K562 (cell line): ENCODE measurements around the gene COX6B2. TPM values are rescaled to one million over a fixed set of nuclear protein-coding genes. Genes with fewer than 3 reads are reported as not detected.

ENCODE experiments used
- EGR1 ChIP-seq: fragments of 450-650 bp; conservative IDR thresholded peaks from 2 replicates; pipeline ENCODE4 v1.6.1; 2017; ENCODE audit warnings: mild to moderate bottlenecking
- FOXK1 ChIP-seq: sonication (generic); formaldehyde crosslinking; IDR thresholded peaks from 2 replicates; pipeline ENCODE4 v1.8.0; 2022; ENCODE audit warnings: missing genetic modification reagents, mild to moderate bottlenecking, borderline replicate concordance
- HMBOX1 ChIP-seq: sonication (generic); IDR thresholded peaks from 2 replicates; pipeline ENCODE4 v1.6.1; 2016
- MCM7 ChIP-seq, 2 experiments: fragments of 450-650 bp; IDR thresholded peaks; 2 replicates each; pipeline ENCODE4 v1.6.1; 2016 to 2018
- PKNOX1 ChIP-seq: fragments of 450-650 bp; IDR thresholded peaks from 2 replicates; pipeline ENCODE4 v1.6.1; 2016
- ZBTB7A ChIP-seq: IDR thresholded peaks from 2 replicates; pipeline ENCODE4 v1.6.1; 2011; ENCODE audit warnings: low read depth, mild to moderate bottlenecking, low read length, moderate library complexity, borderline replicate concordance; ENCODE audit not compliant: control insufficient read depth
- ZNF253 ChIP-seq: fragments of 250-450 bp; sonication (Bioruptor Pico); conservative IDR thresholded peaks from 2 replicates; pipeline ENCODE4 v1.6.1; 2021; ENCODE audit warnings: mild to moderate bottlenecking
- ZNF766 ChIP-seq: fragments of 200-800 bp; sonication (Bioruptor generic); conservative IDR thresholded peaks from 2 replicates; pipeline ENCODE4 v1.6.1; 2016; ENCODE audit warnings: missing genetic modification characterization, missing compliant biosample characterization
- polyA plus RNA-seq, 8 experiments: library from polyadenylated mRNA; depleted of rRNA in 4 of 8; stranded (reverse) in 5 of 8; unstranded in 3 of 8; fragments of >200 nt; fragmentation: Nextera tagmentation in 2 of 8; fragmentation: Illumina TruSeq in 1 of 8; extraction: Ambion mirVana in 2 of 8; extraction: Trizol in 1 of 8; gene quantifications; 2 replicates each; pipeline versions ENCODE4 v1.2.1 to v1.2.3, GENCODE V29; 2011 to 2014; ENCODE audit warnings: inconsistent platforms in 1 of 8, missing spikeins in 1 of 8
- total RNA-seq, 7 experiments: library from RNA; depleted of rRNA in 6 of 7; stranded (reverse); fragments of >200 nt in 6 of 7; fragmentation: Illumina TruSeq in 2 of 7; extraction: Trizol in 2 of 7; gene quantifications; 2 replicates each; pipeline versions ENCODE4 v1.2.1 to v1.2.3, GENCODE V29; 2011 to 2021; ENCODE audit warnings: low replicate concordance in 1 of 7
- TF ChIP-seq, protein P1 (sequence below), 2 experiments: fragments of 450-650 bp in 1 of 2; sonication (generic) in 1 of 2; formaldehyde crosslinking in 1 of 2; IDR thresholded peaks in 1 of 2; conservative IDR thresholded peaks in 1 of 2; 2 replicates each; pipeline versions ENCODE4 v1.6.1 to v1.8.1; 2016 to 2023; ENCODE audit warnings: mild to moderate bottlenecking in 2 of 2, moderate library complexity in 2 of 2, inconsistent platforms in 1 of 2, missing genetic modification reagents in 1 of 2
- TF ChIP-seq, protein P2 (sequence below): fragments of 450-650 bp; IDR thresholded peaks from 2 replicates; pipeline ENCODE4 v1.6.1; 2016; ENCODE audit warnings: mild to moderate bottlenecking, moderate library complexity

Gene COX6B2
- total and polyA plus RNA-seq, 9 of the 15 experiments (the other 6 are each of a cell fraction or from before 2014, with no cell fraction given), result 0.40 to 2.5 (median 0.83) TPM

GRCh38 chr19:55392820-55393761 is 38.6 kb upstream of the COX6B2 start (continued):
- TF ChIP-seq, protein P1, sequence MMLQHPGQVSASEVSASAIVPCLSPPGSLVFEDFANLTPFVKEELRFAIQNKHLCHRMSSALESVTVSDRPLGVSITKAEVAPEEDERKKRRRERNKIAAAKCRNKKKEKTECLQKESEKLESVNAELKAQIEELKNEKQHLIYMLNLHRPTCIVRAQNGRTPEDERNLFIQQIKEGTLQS (IDR thresholded peaks at IDR 0.05), result peak; percentile 53
- TF ChIP-seq, protein P1 (CRISPR knock-in tag; conservative IDR thresholded peaks at IDR 0.05), result no peak
- TF ChIP-seq ZBTB7A (0 out of 2 replicates have a peak, but pooled peaks have one; percentile 18), EGR1 (0 out of 2 replicates have a peak, but pooled peaks have one; percentile 30), ZNF253 (CRISPR knock-in tag) (no peak), MCM7 (IDR thresholded peaks at IDR 0.05) (no peak), PKNOX1 (peak; percentile 86), ZNF766 (CRISPR knock-in tag) (no peak), HMBOX1 (no peak), FOXK1 (CRISPR knock-in tag) (no peak)
- TF ChIP-seq, protein P2, sequence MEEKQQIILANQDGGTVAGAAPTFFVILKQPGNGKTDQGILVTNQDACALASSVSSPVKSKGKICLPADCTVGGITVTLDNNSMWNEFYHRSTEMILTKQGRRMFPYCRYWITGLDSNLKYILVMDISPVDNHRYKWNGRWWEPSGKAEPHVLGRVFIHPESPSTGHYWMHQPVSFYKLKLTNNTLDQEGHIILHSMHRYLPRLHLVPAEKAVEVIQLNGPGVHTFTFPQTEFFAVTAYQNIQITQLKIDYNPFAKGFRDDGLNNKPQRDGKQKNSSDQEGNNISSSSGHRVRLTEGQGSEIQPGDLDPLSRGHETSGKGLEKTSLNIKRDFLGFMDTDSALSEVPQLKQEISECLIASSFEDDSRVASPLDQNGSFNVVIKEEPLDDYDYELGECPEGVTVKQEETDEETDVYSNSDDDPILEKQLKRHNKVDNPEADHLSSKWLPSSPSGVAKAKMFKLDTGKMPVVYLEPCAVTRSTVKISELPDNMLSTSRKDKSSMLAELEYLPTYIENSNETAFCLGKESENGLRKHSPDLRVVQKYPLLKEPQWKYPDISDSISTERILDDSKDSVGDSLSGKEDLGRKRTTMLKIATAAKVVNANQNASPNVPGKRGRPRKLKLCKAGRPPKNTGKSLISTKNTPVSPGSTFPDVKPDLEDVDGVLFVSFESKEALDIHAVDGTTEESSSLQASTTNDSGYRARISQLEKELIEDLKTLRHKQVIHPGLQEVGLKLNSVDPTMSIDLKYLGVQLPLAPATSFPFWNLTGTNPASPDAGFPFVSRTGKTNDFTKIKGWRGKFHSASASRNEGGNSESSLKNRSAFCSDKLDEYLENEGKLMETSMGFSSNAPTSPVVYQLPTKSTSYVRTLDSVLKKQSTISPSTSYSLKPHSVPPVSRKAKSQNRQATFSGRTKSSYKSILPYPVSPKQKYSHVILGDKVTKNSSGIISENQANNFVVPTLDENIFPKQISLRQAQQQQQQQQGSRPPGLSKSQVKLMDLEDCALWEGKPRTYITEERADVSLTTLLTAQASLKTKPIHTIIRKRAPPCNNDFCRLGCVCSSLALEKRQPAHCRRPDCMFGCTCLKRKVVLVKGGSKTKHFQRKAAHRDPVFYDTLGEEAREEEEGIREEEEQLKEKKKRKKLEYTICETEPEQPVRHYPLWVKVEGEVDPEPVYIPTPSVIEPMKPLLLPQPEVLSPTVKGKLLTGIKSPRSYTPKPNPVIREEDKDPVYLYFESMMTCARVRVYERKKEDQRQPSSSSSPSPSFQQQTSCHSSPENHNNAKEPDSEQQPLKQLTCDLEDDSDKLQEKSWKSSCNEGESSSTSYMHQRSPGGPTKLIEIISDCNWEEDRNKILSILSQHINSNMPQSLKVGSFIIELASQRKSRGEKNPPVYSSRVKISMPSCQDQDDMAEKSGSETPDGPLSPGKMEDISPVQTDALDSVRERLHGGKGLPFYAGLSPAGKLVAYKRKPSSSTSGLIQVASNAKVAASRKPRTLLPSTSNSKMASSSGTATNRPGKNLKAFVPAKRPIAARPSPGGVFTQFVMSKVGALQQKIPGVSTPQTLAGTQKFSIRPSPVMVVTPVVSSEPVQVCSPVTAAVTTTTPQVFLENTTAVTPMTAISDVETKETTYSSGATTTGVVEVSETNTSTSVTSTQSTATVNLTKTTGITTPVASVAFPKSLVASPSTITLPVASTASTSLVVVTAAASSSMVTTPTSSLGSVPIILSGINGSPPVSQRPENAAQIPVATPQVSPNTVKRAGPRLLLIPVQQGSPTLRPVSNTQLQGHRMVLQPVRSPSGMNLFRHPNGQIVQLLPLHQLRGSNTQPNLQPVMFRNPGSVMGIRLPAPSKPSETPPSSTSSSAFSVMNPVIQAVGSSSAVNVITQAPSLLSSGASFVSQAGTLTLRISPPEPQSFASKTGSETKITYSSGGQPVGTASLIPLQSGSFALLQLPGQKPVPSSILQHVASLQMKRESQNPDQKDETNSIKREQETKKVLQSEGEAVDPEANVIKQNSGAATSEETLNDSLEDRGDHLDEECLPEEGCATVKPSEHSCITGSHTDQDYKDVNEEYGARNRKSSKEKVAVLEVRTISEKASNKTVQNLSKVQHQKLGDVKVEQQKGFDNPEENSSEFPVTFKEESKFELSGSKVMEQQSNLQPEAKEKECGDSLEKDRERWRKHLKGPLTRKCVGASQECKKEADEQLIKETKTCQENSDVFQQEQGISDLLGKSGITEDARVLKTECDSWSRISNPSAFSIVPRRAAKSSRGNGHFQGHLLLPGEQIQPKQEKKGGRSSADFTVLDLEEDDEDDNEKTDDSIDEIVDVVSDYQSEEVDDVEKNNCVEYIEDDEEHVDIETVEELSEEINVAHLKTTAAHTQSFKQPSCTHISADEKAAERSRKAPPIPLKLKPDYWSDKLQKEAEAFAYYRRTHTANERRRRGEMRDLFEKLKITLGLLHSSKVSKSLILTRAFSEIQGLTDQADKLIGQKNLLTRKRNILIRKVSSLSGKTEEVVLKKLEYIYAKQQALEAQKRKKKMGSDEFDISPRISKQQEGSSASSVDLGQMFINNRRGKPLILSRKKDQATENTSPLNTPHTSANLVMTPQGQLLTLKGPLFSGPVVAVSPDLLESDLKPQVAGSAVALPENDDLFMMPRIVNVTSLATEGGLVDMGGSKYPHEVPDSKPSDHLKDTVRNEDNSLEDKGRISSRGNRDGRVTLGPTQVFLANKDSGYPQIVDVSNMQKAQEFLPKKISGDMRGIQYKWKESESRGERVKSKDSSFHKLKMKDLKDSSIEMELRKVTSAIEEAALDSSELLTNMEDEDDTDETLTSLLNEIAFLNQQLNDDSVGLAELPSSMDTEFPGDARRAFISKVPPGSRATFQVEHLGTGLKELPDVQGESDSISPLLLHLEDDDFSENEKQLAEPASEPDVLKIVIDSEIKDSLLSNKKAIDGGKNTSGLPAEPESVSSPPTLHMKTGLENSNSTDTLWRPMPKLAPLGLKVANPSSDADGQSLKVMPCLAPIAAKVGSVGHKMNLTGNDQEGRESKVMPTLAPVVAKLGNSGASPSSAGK, result no peak
